Kidney tubule cell (primary cell): Measurements from ENCODE around the gene RFXAP.
A peak's percentile ranks its signal among the peaks of the same experiment; 100 is the strongest.

Experiments
- DNase-seq: peaks from one replicate; pipeline ENCODE4 v3.0.0-alpha.2; 2018; ENCODE audit warnings: low spot score

Gene RFXAP

DNA sequence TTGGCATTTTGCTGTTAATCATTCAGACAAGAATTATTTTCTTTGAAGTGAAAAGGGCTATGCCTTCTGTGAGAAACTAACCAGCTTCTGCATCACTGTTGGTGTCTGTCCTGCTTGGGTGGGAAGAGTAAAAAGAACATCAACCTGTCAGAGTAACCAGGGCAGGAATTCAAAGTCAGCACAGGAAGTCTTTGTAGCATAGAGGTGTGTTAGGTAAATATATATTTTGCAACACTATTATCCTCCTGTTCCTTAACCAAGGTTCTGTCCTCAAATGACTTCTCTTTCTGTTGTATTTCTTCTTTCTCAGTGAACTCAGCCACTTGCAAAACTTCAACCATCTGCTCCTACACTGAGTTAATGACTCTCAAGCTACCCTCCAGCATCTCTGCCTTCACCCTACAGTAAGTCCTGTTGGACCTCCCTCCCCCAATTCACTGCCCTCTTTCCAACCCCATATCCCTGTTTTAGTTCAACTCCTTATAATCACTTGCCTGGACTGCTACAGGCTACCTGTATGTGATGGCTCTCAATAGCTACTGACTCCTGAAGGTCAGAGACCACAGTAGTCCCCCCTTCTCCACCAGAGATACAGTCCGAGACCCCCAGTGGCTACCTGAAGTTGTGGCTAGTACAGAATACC lies 51.1 kb downstream of the RFXAP start:
- no peak for DNase-seq

GRCh38 chr13:36872621-36873020 lies 53.6 kb downstream of the RFXAP start:
- no peak for DNase-seq

DNA sequence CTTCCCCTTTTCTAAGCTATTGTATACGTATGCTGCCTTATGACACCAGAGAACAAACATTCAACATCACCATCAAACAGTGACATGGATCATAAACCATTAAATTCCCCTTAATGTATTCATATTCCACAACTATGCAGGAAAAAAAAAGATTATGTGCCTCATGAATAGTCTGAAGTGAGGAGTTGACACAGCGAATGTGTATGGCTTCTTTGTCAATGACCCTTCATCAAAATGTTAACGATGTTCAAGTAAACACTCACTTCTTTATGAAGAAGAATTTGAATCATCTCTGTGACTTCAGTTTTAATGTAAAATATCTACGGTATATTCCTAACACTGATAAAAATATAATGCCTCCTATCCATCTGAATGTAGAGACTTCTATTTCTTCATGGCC lies 56.4 kb downstream of the RFXAP start:
- DNase-seq: peak; percentile 12

DNA sequence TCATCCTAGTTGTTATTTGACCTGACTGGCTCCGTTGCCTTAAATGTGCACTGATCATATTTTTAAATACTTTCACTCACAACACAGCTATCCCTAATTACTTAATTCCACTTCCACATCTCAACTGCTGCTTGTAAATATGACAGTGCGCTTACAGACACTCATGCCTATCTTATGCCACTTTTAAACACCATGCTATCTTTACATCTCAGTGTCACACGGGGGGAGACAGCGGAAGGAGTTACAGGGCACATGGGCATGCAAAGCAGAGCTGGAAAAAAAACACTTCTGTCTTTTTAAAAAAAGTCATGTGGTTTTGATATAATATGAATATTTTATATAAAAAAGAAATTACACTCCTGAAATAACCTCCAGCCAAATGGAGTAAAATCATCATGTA lies 56.9 kb downstream of the RFXAP start:
- DNase-seq: no peak
